Islet of Langerhans (tissue), 1 donor: ENCODE results near the gene ZBTB7C.

ENCODE experiments used
- FAIRE-seq: peaks from one replicate; lab custom pipeline; 2011; peaks lifted over from hg19 to GRCh38; lab: Jason Lieb, UNC

The ZBTB7C gene

GRCh38 chr18:48215876-48216638 is 193.1 kb downstream of the ZBTB7C start:
- no peak for FAIRE-seq

GRCh38 chr18:48213791-48214190 is 195.4 kb downstream of the ZBTB7C start:
- no peak for FAIRE-seq

- no peak for FAIRE-seq
Observed at GRCh38 chr18:48208432-48209140, 200.6 kb downstream of the ZBTB7C start.

- no peak for FAIRE-seq
Observed at GRCh38 chr18:48207733-48208132, 201.4 kb downstream of the ZBTB7C start.

GRCh38 chr18:48206887-48207286 is 202.3 kb downstream of the ZBTB7C start:
- no peak for FAIRE-seq

- FAIRE-seq: no peak
Observed at GRCh38 chr18:48203961-48204666, 205.1 kb downstream of the ZBTB7C start.

GRCh38 chr18:48203288-48203945 is 205.8 kb downstream of the ZBTB7C start:
- FAIRE-seq: no peak

GRCh38 chr18:48202350-48203260 is 206.6 kb downstream of the ZBTB7C start:
- FAIRE-seq: no peak

- FAIRE-seq: no peak
Observed at GRCh38 chr18:48202006-48202348, 207.2 kb downstream of the ZBTB7C start.

GRCh38 chr18:48201337-48202005 is 207.7 kb downstream of the ZBTB7C start:
- FAIRE-seq: no peak

GRCh38 chr18:48200631-48201336 is 208.4 kb downstream of the ZBTB7C start:
- FAIRE-seq: no peak

- FAIRE-seq: no peak
Observed at GRCh38 chr18:48199399-48199798, 209.8 kb downstream of the ZBTB7C start.

GRCh38 chr18:48197819-48198218 is 211.4 kb downstream of the ZBTB7C start:
- no peak for FAIRE-seq

GRCh38 chr18:48195787-48196186 is 213.4 kb downstream of the ZBTB7C start:
- no peak for FAIRE-seq

- FAIRE-seq: no peak
Observed at GRCh38 chr18:48194591-48195181, 214.5 kb downstream of the ZBTB7C start.

- FAIRE-seq: no peak
Observed at GRCh38 chr18:48193521-48194492, 215.4 kb downstream of the ZBTB7C start.

GRCh38 chr18:48192542-48192941 is 216.6 kb downstream of the ZBTB7C start:
- FAIRE-seq: no peak

GRCh38 chr18:48191494-48191893 is 217.7 kb downstream of the ZBTB7C start:
- FAIRE-seq: no peak

- no peak for FAIRE-seq
Observed at GRCh38 chr18:48190994-48191393, 218.2 kb downstream of the ZBTB7C start.
